Measurements from ENCODE around the gene ANO8.

ANO8 gene

GRCh38 chr19:17327654-17328516, 6.8 kb downstream of the ANO8 start:
- no peak for DNase-seq (ENCODE audit: low read depth)
- H3K4me3 ChIP-seq (ENCODE audit: control insufficient read depth, low read depth, low read length), result no peak overlapping the region
- no peak for TF ChIP-seq CTCF (IDR thresholded peaks at IDR 0.05; ENCODE audit: control insufficient read depth, insufficient read depth, low read depth, low read length, missing control alignments)

- no peak for TF ChIP-seq CTCF (IDR thresholded peaks at IDR 0.05; ENCODE audit: control insufficient read depth, insufficient read depth, low read depth, low read length, missing control alignments)
- no peak for DNase-seq (ENCODE audit: low read depth)
- no peak overlapping the region for H3K4me3 ChIP-seq (ENCODE audit: control insufficient read depth, low read depth, low read length)
Measured at GRCh38 chr19:17327068-17327653, 7.5 kb downstream of the ANO8 start.

- no peak overlapping the region for H3K4me3 ChIP-seq (ENCODE audit: control insufficient read depth, low read depth, low read length)
- no peak for TF ChIP-seq CTCF (IDR thresholded peaks at IDR 0.05; ENCODE audit: control insufficient read depth, insufficient read depth, low read depth, low read length, missing control alignments)
- no peak for DNase-seq (ENCODE audit: low read depth)
Measured at GRCh38 chr19:17326595-17326966, 8.1 kb downstream of the ANO8 start.

- no peak for TF ChIP-seq CTCF (IDR thresholded peaks at IDR 0.05; ENCODE audit: control insufficient read depth, insufficient read depth, low read depth, low read length, missing control alignments)
- H3K4me3 ChIP-seq (ENCODE audit: control insufficient read depth, low read depth, low read length), result no peak overlapping the region
- DNase-seq (ENCODE audit: low read depth), result no peak
Measured at GRCh38 chr19:17325881-17326594, 8.6 kb downstream of the ANO8 start.

GRCh38 chr19:17325133-17325532, 9.5 kb downstream of the ANO8 start:
- no peak for TF ChIP-seq CTCF (IDR thresholded peaks at IDR 0.05; ENCODE audit: control insufficient read depth, insufficient read depth, low read depth, low read length, missing control alignments)
- H3K4me3 ChIP-seq (ENCODE audit: control insufficient read depth, low read depth, low read length), result no peak overlapping the region
- no peak for DNase-seq (ENCODE audit: low read depth)

- H3K4me3 ChIP-seq (ENCODE audit: control insufficient read depth, low read depth, low read length), result no peak overlapping the region
- TF ChIP-seq CTCF (IDR thresholded peaks at IDR 0.05; ENCODE audit: control insufficient read depth, insufficient read depth, low read depth, low read length, missing control alignments), result no peak
- no peak for DNase-seq (ENCODE audit: low read depth)
Measured at GRCh38 chr19:17324357-17325114, 10.1 kb downstream of the ANO8 start.
